Measurements from ENCODE around the gene ARAP2. TPM values are rescaled to one million over a fixed set of nuclear protein-coding genes. Genes with fewer than 3 reads are reported as not detected.

ARAP2 gene
- total and polyA plus RNA-seq, 8 donors: 4.3 to 35.2 (median 6.0) TPM

DNA sequence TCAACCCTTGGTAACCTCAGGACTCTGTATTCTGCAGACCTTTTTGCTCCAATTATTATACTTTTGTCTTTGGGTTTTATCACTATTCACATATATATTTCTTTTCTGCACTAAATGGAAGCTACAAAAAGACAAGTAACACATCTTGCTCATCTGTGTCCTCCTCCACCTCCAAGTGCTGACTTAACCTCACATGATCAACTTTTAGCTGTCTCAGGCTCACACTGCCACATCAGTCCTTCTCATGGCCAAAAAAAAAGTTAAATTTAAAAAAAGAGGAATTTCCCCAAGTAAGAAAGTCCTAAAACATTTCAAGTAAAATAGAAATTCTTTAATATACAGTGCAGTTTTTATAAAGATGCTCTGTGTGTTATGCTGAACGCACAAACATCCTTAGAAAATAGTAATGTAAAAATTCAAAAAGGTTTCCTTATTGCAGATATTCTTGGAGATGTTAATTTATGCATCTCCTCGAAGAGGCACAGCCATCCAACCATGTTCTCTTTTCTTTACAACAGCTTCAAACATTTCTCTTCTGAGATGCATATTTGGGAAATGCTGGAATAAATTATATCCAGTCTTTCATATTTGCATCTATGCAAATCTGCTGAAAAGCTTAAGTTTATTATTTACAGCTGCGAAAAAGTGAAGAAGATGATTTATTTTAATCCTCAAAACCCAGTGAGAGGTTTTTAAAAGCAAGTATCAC, 37.6 kb downstream of the ARAP2 start:
- H3K36me3 ChIP-seq: peaks cover 5 to 6% of the 10 kb centered on the region in 2 donors
- H3K27me3 ChIP-seq: no peaks in the 10 kb centered on the region
- intact Hi-C loops (cut with DNase I): no loop called here
- H3K9me3 ChIP-seq: no peaks in the 10 kb centered on the region
- no peak overlapping the region for H3K27ac ChIP-seq
- H3K4me1 ChIP-seq: peaks cover 0 to 7% of the 10 kb centered on the region in 2 donors
- H3K4me3 ChIP-seq: no peak overlapping the region
- DNase-seq (no peak), ATAC-seq (no peak)
- TF ChIP-seq, protein P1, sequence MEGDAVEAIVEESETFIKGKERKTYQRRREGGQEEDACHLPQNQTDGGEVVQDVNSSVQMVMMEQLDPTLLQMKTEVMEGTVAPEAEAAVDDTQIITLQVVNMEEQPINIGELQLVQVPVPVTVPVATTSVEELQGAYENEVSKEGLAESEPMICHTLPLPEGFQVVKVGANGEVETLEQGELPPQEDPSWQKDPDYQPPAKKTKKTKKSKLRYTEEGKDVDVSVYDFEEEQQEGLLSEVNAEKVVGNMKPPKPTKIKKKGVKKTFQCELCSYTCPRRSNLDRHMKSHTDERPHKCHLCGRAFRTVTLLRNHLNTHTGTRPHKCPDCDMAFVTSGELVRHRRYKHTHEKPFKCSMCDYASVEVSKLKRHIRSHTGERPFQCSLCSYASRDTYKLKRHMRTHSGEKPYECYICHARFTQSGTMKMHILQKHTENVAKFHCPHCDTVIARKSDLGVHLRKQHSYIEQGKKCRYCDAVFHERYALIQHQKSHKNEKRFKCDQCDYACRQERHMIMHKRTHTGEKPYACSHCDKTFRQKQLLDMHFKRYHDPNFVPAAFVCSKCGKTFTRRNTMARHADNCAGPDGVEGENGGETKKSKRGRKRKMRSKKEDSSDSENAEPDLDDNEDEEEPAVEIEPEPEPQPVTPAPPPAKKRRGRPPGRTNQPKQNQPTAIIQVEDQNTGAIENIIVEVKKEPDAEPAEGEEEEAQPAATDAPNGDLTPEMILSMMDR (IDR thresholded peaks at IDR 0.05): no peak

DNA sequence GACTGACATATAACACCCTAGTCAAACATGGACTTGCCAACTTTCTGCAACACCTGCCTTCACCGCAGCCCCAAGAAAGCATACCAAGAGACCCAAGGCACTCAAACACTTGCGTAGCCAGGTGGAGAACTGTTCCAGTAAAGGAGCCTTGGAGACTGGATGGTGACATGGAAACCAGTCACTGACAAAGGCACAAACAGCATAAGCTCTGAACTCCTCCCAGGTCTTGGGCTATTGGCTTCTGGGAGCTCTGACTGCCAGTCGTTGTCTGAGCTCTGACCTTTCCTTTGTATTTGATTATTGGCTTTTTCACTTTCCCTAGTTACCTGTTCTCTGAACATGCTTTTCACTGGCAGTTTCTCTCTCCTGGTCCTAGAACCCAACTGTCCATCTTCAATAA, 38.3 kb downstream of the ARAP2 start:
- Histone ChIP-seq H3K27ac (no peak overlapping the region), H3K36me3 (peaks cover 5 to 6% of the 10 kb centered on the region in 2 donors), H3K27me3 (no peaks in the 10 kb centered on the region), H3K9me3 (no peaks in the 10 kb centered on the region), H3K4me1 (peaks cover 0 to 7% of the 10 kb centered on the region in 2 donors), H3K4me3 (no peak overlapping the region)
- TF ChIP-seq, protein P1 (IDR thresholded peaks at IDR 0.05): no peak
- intact Hi-C loops (cut with DNase I): no loop called here
- ATAC-seq: no peak
- DNase-seq: no peak

DNA sequence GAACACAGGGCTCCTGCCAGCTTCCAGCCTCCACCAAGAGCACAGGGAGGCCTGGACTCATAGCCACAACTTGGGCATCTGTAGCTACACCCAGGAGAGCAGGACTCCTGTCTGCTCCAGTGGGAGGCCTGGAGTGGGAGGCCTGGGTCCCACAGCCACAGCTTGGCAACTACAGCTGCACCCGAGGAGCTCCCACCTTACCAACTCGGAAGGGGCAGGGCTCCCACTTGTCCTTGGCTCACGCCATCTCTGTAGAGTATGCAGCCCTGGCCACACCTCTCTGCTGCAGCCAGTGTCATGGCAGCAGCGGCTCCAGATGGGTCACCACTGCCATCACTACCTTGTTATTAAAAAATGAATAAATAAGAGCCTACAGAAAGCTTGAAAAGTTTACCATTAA, 45.5 kb downstream of the ARAP2 start:
- peaks cover 0 to 18% of the 10 kb centered on the region in 2 donors for H3K36me3 ChIP-seq
- H3K27ac ChIP-seq: no peak overlapping the region
- intact Hi-C loops (cut with DNase I): no loop called here
- no peaks in the 10 kb centered on the region for H3K4me1 ChIP-seq
- TF ChIP-seq, protein P1 (IDR thresholded peaks at IDR 0.05): no peak
- no peaks in the 10 kb centered on the region for H3K27me3 ChIP-seq
- H3K4me3 ChIP-seq: no peak overlapping the region
- DNase-seq (no peak), ATAC-seq (no peak)
- H3K9me3 ChIP-seq: no peaks in the 10 kb centered on the region

DNA sequence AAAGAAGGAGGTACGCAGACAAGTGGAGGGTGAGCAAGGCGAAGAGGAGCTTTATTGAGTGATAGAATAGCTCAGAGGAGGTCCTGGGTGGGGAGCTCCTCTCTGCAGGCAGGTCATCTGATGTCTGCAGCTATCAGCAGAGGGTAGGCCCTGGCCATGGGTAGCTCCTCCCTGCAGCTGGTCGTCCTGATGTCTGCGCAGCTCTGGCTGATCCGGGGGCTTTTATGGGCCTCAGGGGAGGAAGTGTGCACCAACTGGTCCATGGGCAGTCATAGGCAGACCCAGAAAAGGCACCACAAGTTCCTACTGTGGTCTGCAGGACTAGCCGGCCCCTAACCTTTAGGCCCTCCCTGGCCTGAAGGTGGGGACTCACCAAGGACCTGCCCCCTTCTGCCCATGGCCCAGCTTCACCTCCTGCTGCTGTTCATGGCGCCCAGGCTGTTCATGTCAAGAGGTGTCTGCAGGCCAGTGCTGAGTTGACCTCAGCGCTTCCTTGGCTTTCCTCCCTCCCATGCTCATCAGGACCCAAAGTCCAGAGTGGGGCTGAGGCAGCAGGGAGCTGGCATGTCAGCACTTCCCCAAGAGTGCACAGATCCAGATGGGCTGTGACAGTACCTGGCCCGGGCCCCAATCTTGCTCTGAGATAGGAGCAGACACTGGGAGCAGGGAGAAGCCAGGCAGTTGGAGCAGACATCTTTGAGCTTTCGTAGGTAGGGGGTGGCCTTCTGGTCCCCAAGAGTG, 46.1 kb downstream of the ARAP2 start:
- H3K4me3 ChIP-seq: no peak overlapping the region
- intact Hi-C loops (cut with DNase I): no loop called here
- DNase-seq (peak in 1 of 4 donors; percentile 53), ATAC-seq (peak; percentile 15)
- H3K9me3 ChIP-seq: no peaks in the 10 kb centered on the region
- TF ChIP-seq, protein P1 (IDR thresholded peaks at IDR 0.05): no peak
- peaks cover 0 to 19% of the 10 kb centered on the region in 2 donors for H3K36me3 ChIP-seq
- H3K27me3 ChIP-seq: no peaks in the 10 kb centered on the region
- H3K27ac ChIP-seq: no peak overlapping the region
- no peaks in the 10 kb centered on the region for H3K4me1 ChIP-seq

DNA sequence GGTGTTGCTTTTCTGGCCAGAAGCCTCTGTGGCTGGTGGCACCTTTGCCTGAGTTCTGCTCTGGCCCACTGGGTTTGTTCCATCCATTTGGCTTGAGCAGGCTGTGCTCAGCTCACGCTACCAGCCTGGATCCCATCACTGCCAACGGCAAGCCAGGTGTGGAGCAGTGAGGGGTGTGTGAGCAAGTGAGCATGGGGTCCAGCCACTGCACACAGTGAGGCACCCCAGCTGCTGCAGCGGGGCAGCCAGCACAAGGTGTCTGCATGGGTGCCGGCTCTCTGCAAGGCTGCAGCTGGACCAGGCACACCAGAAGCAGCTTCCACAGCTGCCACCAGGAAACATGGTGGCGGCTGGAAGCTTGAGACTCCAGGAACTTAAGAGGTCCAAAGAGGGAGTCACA, 46.8 kb downstream of the ARAP2 start:
- intact Hi-C loops (cut with DNase I): no loop called here

More for the DNA sequence above, 46.8 kb downstream of the ARAP2 start:
- Histone ChIP-seq H3K4me3 (no peak overlapping the region), H3K27me3 (no peaks in the 10 kb centered on the region), H3K27ac (no peak overlapping the region), H3K4me1 (no peaks in the 10 kb centered on the region), H3K36me3 (peaks cover 0 to 25% of the 10 kb centered on the region in 2 donors), H3K9me3 (no peaks in the 10 kb centered on the region)
- ATAC-seq (no peak), DNase-seq (peak in 1 of 4 donors; percentile 57)
- TF ChIP-seq, protein P1 (IDR thresholded peaks at IDR 0.05): no peak
